Measurements from ENCODE around the gene SORCS2. TPM values are rescaled to one million over a fixed set of nuclear protein-coding genes. Genes with fewer than 3 reads are reported as not detected.

The SORCS2 gene
- total RNA-seq, 6 experiments from 2014 or later: 0.18 to 6.2 (median 3.1) TPM

DNA sequence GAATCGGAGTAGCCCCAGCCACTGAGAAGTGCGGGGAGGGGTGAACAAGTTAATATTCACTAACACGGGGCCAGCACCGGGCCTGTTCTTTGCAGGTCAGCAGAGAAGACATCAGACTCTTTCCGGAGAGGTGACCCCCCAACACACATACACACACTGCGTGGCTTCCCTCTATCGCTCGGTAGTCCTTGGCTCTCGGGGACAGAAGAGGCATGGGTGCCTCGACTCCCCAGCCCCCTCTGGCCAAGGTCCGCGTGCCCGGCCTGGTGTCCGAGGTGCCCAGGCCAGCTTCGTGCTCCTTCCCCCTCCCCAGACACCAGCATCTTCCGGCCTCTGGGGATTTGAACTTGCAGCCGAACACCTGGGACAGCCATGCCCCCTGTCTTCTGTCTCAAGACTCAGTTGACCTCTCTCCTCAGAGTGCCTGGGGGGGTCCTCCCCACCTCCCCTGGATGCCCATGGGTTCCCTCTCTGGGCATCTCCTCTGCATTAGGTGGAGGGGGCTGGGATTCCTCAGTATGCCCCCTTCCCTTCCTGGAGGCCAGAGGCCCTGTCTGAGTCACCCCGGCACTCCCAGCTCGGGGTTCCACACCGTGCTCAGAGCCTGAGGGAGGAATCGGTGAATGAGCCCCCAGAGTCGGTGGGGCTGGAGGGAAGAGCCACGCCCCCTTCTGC is 104.5 kb downstream of the SORCS2 start:
- H3K4me3 ChIP-seq: no peak overlapping the region
- TF ChIP-seq, protein P1, sequence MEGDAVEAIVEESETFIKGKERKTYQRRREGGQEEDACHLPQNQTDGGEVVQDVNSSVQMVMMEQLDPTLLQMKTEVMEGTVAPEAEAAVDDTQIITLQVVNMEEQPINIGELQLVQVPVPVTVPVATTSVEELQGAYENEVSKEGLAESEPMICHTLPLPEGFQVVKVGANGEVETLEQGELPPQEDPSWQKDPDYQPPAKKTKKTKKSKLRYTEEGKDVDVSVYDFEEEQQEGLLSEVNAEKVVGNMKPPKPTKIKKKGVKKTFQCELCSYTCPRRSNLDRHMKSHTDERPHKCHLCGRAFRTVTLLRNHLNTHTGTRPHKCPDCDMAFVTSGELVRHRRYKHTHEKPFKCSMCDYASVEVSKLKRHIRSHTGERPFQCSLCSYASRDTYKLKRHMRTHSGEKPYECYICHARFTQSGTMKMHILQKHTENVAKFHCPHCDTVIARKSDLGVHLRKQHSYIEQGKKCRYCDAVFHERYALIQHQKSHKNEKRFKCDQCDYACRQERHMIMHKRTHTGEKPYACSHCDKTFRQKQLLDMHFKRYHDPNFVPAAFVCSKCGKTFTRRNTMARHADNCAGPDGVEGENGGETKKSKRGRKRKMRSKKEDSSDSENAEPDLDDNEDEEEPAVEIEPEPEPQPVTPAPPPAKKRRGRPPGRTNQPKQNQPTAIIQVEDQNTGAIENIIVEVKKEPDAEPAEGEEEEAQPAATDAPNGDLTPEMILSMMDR (IDR thresholded peaks at IDR 0.05): no peak
- ATAC-seq (no peak), DNase-seq (no peak)
- H3K9me3 ChIP-seq: no peaks in the 10 kb centered on the region
- H3K4me1 ChIP-seq: no peaks in the 10 kb centered on the region
- 74% methylated on average over 11 of the region's 23 CpGs for WGBS (ENCODE audit: insufficient coverage, low coverage, low lambda C conversion rate, missing lambda C conversion rate)
- no peak overlapping the region for H3K27ac ChIP-seq
- H3K27me3 ChIP-seq: no peaks in the 10 kb centered on the region
- H3K36me3 ChIP-seq: no peaks in the 10 kb centered on the region
- intact Hi-C loops (cut with DNase I): loop anchor here (5.0 kb wide), 1 partner anchor 104 kb away; the partner anchor contains the start of gene SORCS2 (in 2 of the 2)

DNA sequence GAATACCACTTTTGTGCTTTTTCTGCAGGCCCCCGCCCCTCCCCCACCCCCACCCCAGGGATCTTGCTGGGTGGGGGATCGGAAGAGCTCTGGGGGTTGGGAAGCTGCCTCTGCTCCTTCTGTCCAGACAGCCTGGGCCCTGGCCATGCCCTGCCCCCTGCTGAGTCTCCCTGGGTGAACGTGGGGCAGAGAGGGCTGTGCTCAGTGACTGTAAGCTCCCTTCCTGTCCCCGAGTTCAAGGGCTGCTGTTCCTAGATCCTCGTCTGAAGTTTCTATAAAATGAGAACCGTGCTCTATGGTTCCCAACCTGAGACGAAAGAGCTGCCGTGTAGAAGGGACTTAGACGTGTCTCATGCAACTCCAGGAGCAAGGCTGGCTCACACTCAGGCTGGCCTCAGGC is 105.0 kb downstream of the SORCS2 start:
- no peak for ATAC-seq
- intact Hi-C loops (cut with DNase I): loop anchor here (5.0 kb wide), 1 partner anchor 105 kb away; the partner anchor contains the start of gene SORCS2 (in 2 of the 2)
- Histone ChIP-seq H3K9me3 (no peaks in the 10 kb centered on the region), H3K36me3 (no peaks in the 10 kb centered on the region), H3K4me1 (no peaks in the 10 kb centered on the region), H3K27me3 (no peaks in the 10 kb centered on the region), H3K27ac (no peak overlapping the region), H3K4me3 (no peak overlapping the region)
- WGBS (ENCODE audit: insufficient coverage, low coverage, low lambda C conversion rate, missing lambda C conversion rate): 27% methylated on average over 3 of the region's 9 CpGs
- no peak for DNase-seq
- no peak for TF ChIP-seq POLR2A (IDR thresholded peaks at IDR 0.05)
- TF ChIP-seq, protein P1 (IDR thresholded peaks at IDR 0.05): no peak

DNA sequence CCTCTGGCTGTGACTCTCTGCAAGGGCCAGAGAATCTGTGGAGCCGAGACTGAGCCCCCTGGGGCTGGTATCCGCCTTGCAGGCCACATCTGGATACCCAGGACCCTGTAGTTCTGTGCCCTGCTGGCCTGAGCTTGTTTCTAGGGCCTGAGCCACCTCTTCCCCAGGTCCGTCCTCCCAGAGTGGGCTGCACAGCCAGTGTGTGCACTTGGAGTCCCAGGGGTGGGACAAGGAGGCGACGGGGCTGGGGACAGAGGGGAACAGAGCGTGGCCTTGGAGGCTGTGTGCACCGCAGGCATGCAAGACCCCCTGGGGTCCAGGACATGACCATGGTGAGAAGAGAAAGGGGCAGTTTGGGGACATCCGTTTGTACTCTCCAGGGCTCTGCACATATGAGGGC is 105.5 kb downstream of the SORCS2 start:
- intact Hi-C loops (cut with DNase I): loop anchor here (5.0 kb wide), 1 partner anchor 106 kb away; the partner anchor contains the start of gene SORCS2 (in 2 of the 2)
- H3K36me3 ChIP-seq: no peaks in the 10 kb centered on the region

DNA sequence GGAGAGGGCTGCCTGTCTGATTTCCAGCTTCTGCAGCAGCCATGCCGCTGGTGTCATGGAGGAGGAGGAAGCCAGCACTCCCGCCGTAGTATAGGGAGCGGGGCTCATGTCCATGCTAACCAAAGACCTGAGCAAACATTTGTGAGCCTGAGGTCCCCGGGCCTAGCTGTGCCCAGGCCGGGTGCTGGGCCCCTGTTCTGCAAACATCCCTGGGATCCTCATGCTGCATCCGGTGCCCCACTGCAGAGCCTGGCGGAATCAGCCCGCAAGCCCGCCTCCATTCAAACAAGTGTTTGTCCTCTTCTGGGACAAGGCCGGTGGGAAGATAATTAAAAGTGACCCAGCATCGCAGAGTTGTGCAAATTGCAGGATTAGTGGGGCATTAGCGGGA is 106.3 kb downstream of the SORCS2 start:
- no peaks in the 10 kb centered on the region for H3K27me3 ChIP-seq
- DNase-seq: no peak
- H3K27ac ChIP-seq: no peak overlapping the region
- TF ChIP-seq POLR2A (IDR thresholded peaks at IDR 0.05): no peak
- TF ChIP-seq, protein P1 (IDR thresholded peaks at IDR 0.05): no peak
- no peaks in the 10 kb centered on the region for H3K36me3 ChIP-seq
- ATAC-seq: no peak
- no peaks in the 10 kb centered on the region for H3K9me3 ChIP-seq
- 20% methylated on average over 2 of the region's 13 CpGs for WGBS (ENCODE audit: insufficient coverage, low coverage, low lambda C conversion rate, missing lambda C conversion rate)
- intact Hi-C loops (cut with DNase I): loop anchor here (5.0 kb wide), 1 partner anchor 106 kb away; the partner anchor contains the start of gene SORCS2 (in 2 of the 2)
- H3K4me1 ChIP-seq: no peaks in the 10 kb centered on the region
- no peak overlapping the region for H3K4me3 ChIP-seq

More for the DNA sequence above, 105.5 kb downstream of the SORCS2 start:
- no peaks in the 10 kb centered on the region for H3K27me3 ChIP-seq
- TF ChIP-seq POLR2A (IDR thresholded peaks at IDR 0.05): no peak
- TF ChIP-seq, protein P1 (IDR thresholded peaks at IDR 0.05): no peak
- H3K9me3 ChIP-seq: no peaks in the 10 kb centered on the region
- ATAC-seq: no peak
- H3K4me1 ChIP-seq: no peaks in the 10 kb centered on the region
- H3K27ac ChIP-seq: no peak overlapping the region
- WGBS (ENCODE audit: insufficient coverage, low coverage, low lambda C conversion rate, missing lambda C conversion rate): 89% methylated on average over 6 of the region's 8 CpGs
- no peak overlapping the region for H3K4me3 ChIP-seq
- no peak for DNase-seq

All from right lobe of liver (tissue), 6 donors.